Body of pancreas (tissue), 4 donors: Measurements from ENCODE around the gene GRID1. TPM values are rescaled to one million over a fixed set of nuclear protein-coding genes. Genes with fewer than 3 reads are reported as not detected.

Experiments
- ATAC-seq: fragments of 150-250 bp; one replicate; pipeline ENCODE4 v1.9.1; 2016
- DNase-seq, 4 donors: peaks; one replicate each; pipeline ENCODE4 v3.0.0-alpha.2; 2019
- H3K27ac ChIP-seq, 4 donors: fragments of 200-600 bp; sonication (generic); 1 replicate in 3 of 4; 2 replicates in 1 of 4; pipeline versions ENCODE4 v1.5.1 to v1.6.1; 2016 to 2019; ENCODE audit warnings: mild to moderate bottlenecking in 1 of 4, mixed read lengths in 1 of 4, moderate library complexity in 1 of 4
- H3K27me3 ChIP-seq, 2 donors: fragments of 200-600 bp; sonication (generic); one replicate each; pipeline ENCODE4 v1.6.0; 2016; ENCODE audit warnings: mild to moderate bottlenecking in 1 of 2
- H3K36me3 ChIP-seq, 2 donors: fragments of 200-600 bp; sonication (generic); replicated peaks in 1 of 2; 2 replicates each; pipeline ENCODE4 v1.5.1; 2016; ENCODE audit warnings: low read depth in 2 of 2; ENCODE audit not compliant: insufficient read depth in 1 of 2
- H3K4me1 ChIP-seq: fragments of 200-600 bp; sonication (generic); one replicate; pipeline ENCODE4 v1.6.0; 2016
- H3K4me3 ChIP-seq, 2 donors: fragments of 200-600 bp; sonication (generic); 1 replicate in 1 of 2; 2 replicates in 1 of 2; pipeline ENCODE4 v1.5.1; 2016 to 2019
- H3K9me3 ChIP-seq, 3 donors: fragments of 200-600 bp; sonication (generic); 1 replicate in 2 of 3; 2 replicates in 1 of 3; pipeline ENCODE4 v1.5.1; 2016
- CTCF ChIP-seq, 7 experiments: fragments of 450-650 bp in 4 of 7; fragments of 200-600 bp in 3 of 7; sonication (generic) in 3 of 7; IDR thresholded peaks; one replicate each; pipeline ENCODE4 v1.5.1; 2016 to 2019; ENCODE audit warnings: antibody characterized with exemption in 7 of 7
- POLR2A ChIP-seq, 3 donors: fragments of 450-650 bp; IDR thresholded peaks; one replicate each; pipeline ENCODE4 v1.6.1; 2016; ENCODE audit warnings: antibody characterized with exemption in 3 of 3, mild to moderate bottlenecking in 2 of 3
- WGBS, 2 donors: methylation state at CpG; one replicate each; pipeline ENCODE4 v1.1.5; 2017; 5-methylcytosine and 5-hydroxymethylcytosine counted together
- intact Hi-C: fragments of 100-400 bp; cut with DNase I; formaldehyde crosslinking; loops from one replicate; pipeline ENCODE4 v1.15.1; 2023
- total RNA-seq, 2 donors: library from RNA; depleted of rRNA; stranded (reverse); fragments of >200 nt; gene quantifications; one replicate each; pipeline ENCODE4 v1.1.0, GENCODE V29; 2016

The GRID1 gene
- total RNA-seq, 2 donors from 2014 or later, result 1.0 to 1.6 TPM

- Histone ChIP-seq H3K36me3 (no peaks in the 10 kb centered on the region), H3K9me3 (no peaks in the 10 kb centered on the region), H3K4me1 (no peaks in the 10 kb centered on the region), H3K27ac (no peak overlapping the region), H3K27me3 (no peaks in the 10 kb centered on the region), H3K4me3 (no peak overlapping the region)
- DNase-seq (no peak), ATAC-seq (no peak)
- WGBS, 2 donors, result 65 to 66% methylated on average over 5 of the region's 5 CpGs
- TF ChIP-seq POLR2A (IDR thresholded peaks at IDR 0.05) (no peak), CTCF (IDR thresholded peaks at IDR 0.05) (no peak)
- intact Hi-C loops, result no loop called here
Observed at GRCh38 chr10:85741626-85742300, 624.8 kb downstream of the GRID1 start.

- 65 to 100% methylated on average over 1 of the region's 1 CpG for WGBS, 2 donors
- Histone ChIP-seq H3K36me3 (no peaks in the 10 kb centered on the region), H3K9me3 (no peaks in the 10 kb centered on the region), H3K27me3 (no peaks in the 10 kb centered on the region), H3K27ac (no peak overlapping the region), H3K4me1 (no peaks in the 10 kb centered on the region), H3K4me3 (no peak overlapping the region)
- TF ChIP-seq POLR2A (IDR thresholded peaks at IDR 0.05) (no peak), CTCF (IDR thresholded peaks at IDR 0.05) (no peak)
- intact Hi-C loops, result no loop called here
- DNase-seq, result no peak
- ATAC-seq, result no peak
Observed at GRCh38 chr10:85735997-85736396, 630.6 kb downstream of the GRID1 start.

- WGBS, 2 donors, result 58 to 62% methylated on average over 7 of the region's 7 CpGs
- DNase-seq (no peak), ATAC-seq (no peak)
- intact Hi-C loops, result no loop called here
- Histone ChIP-seq H3K4me1 (no peaks in the 10 kb centered on the region), H3K27me3 (no peaks in the 10 kb centered on the region), H3K9me3 (no peaks in the 10 kb centered on the region), H3K36me3 (no peaks in the 10 kb centered on the region), H3K4me3 (no peak overlapping the region), H3K27ac (no peak overlapping the region)
- TF ChIP-seq CTCF (IDR thresholded peaks at IDR 0.05) (no peak), POLR2A (IDR thresholded peaks at IDR 0.05) (no peak)
Observed at GRCh38 chr10:85734791-85735190, 631.8 kb downstream of the GRID1 start.

- no peak for TF ChIP-seq POLR2A (IDR thresholded peaks at IDR 0.05)
- TF ChIP-seq CTCF (IDR thresholded peaks at IDR 0.05), result no peak
- DNase-seq (no peak), ATAC-seq (no peak)
- 66 to 67% methylated on average over 6 of the region's 6 CpGs for WGBS, 2 donors
- Histone ChIP-seq H3K27ac (no peak overlapping the region), H3K36me3 (no peaks in the 10 kb centered on the region), H3K4me1 (no peaks in the 10 kb centered on the region), H3K4me3 (no peak overlapping the region), H3K9me3 (no peaks in the 10 kb centered on the region), H3K27me3 (no peaks in the 10 kb centered on the region)
- intact Hi-C loops, result no loop called here
Observed at GRCh38 chr10:85724215-85724614, 642.4 kb downstream of the GRID1 start.

- 53 to 59% methylated on average over 5 of the region's 5 CpGs for WGBS, 2 donors
- no peaks in the 10 kb centered on the region for H3K36me3 ChIP-seq
- no peak for ATAC-seq
- H3K4me1 ChIP-seq, result no peaks in the 10 kb centered on the region
- H3K27ac ChIP-seq, result no peak overlapping the region
- DNase-seq, result no peak
- no peak for TF ChIP-seq POLR2A (IDR thresholded peaks at IDR 0.05)
- TF ChIP-seq CTCF (IDR thresholded peaks at IDR 0.05), result no peak
- no peak overlapping the region for H3K4me3 ChIP-seq
- no peaks in the 10 kb centered on the region for H3K9me3 ChIP-seq
- no peaks in the 10 kb centered on the region for H3K27me3 ChIP-seq
- intact Hi-C loops, result no loop called here
Observed at GRCh38 chr10:85720931-85721590, 645.5 kb downstream of the GRID1 start.
